Stimulated activated CD4-positive, alpha-beta T cell treated with anti-CD3 and anti-CD28 coated beads, TNF-alpha, amount 100 ng/mL, for 4 hours (primary cell): ENCODE results near the gene DDX31.

ENCODE experiments used
- DNase-seq, 3 experiments: peaks; one replicate each; pipeline ENCODE4 v3.0.0-alpha.2; 2020; ENCODE audit warnings: low read depth in 3 of 3

The DDX31 gene

GRCh38 chr9:132637351-132637750 is 32.4 kb downstream of the DDX31 start:
- DNase-seq = no peak

DNA sequence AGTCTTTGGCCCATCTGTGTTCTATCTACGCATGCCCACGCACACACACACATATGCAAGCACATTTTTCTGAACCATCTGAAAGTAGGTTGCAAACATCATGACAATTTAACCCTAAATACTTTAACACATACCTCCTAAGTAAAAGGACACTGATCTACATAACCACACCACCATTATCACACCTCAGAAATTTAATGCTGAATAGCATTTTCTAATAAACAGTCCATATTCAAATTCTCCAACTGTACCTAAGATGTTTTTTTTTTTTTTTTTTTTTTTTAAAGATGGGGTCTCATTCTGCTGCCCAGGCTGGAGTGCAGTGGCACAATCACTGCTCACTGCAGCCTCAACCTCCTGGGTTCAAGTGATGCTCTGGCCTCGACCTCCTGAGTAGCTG is 35.5 kb downstream of the DDX31 start:
- DNase-seq = no peak

DNA sequence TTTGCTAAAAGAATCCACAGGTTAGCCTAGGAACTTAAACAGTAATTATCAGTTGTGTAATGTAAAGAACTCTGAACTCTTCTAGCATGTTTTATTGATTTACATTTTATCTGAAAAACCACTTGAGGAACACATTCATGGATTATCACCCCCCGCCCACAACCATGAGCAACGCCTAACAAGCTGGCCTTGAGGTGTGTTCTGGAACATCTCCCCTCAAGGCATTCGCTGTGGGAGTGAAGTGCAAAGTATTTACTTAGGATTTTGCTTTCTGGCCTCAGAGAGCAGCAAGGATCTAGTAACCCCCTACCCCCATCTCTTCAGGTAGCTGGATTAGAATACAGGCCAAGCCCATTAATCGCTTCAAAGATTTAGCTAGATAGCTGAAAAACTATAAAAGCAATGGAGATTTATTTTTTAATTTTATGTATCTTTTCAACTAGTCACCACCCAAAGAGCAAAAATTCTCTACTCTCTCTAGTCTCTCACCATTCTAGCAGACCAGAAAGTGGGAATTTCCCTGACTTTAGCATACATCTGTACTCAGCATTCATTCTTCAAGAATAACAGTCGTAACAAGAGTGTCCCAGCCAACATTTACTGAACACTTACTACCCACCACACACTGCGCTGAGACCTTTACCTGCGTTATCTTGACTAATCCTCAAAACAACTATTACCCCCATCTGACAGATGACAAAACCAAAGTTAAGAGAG is 37.2 kb downstream of the DDX31 start:
- DNase-seq = no peak

- DNase-seq = no peak
Measured at GRCh38 chr9:132631685-132632084, 38.1 kb downstream of the DDX31 start.

DNA sequence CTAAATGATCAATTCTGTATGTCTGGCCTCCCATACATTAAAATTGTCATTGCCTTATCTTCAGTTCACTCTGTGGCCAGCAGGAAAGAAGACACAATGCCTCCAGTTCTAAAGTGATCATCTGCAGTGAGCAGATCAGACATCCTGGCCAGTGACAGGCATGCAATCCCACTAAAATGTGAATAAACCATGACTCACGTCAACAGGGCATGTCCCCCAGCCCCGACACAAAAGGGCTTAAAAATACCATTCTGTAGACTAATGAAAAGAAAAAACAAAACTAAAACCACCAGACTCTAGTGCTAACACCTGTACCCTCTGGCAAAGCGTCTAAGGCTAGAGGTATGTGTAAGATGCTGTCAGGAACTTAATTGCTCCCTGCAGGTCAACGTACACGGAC is 38.5 kb downstream of the DDX31 start:
- no peak for DNase-seq

DNA sequence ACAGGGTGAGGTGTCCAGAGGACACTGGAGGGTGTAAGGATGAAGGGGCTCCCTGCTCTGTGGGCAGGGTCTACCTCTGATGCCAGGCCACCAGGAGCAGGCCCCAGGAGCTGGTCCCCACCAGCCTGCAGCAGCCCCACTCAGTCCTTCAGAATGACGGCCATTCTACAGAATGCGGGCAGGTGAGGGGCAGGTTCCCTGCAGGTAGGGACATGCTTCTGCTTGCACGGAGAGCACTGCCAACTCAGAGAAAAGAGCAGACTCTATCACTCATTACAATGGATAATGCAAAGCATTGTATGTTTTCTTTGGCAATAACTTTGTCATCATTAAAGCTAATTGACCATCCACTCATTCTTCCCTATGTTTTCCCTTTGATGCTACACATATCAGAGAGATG is 39.0 kb downstream of the DDX31 start:
- no peak for DNase-seq

DNA sequence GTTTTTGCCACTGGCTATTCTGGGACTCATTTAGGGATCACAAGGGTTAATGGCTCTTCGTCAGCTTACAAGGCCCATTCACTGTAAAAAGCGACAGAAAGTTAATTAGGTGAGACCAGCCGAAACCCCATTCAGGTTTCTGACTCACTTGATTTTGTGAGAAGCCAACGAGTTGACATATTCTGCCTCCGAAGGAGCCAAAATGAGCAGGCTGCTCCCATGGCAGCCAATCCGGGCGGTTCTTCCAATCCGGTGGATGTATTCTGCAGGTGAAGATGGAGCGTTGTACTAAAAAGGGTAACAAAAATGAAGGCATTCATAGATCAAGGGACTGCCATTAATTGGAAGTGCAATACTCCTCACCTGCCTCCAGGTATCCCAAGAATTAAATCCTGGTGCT is 39.7 kb downstream of the DDX31 start:
- DNase-seq = no peak

DNA sequence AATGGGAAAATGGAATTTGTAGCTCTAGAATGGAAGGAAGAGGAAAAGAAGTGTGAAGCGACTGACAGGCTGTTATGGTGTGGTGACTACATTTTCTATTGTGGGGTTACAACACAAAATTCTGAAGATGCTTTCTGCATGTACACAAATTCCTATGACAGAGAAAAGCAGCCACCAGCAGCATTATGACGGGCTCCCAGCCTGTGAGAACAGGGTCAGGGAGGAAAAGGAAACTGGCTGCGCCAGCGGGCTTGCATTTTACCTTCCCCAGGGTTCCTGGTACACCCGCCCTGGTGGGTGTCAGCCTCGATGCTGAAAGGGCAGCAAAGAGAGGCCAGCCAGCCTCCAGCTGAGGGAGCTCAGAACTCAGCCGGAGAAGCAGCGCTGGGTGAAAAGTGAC is 41.0 kb downstream of the DDX31 start:
- no peak for DNase-seq

DNA sequence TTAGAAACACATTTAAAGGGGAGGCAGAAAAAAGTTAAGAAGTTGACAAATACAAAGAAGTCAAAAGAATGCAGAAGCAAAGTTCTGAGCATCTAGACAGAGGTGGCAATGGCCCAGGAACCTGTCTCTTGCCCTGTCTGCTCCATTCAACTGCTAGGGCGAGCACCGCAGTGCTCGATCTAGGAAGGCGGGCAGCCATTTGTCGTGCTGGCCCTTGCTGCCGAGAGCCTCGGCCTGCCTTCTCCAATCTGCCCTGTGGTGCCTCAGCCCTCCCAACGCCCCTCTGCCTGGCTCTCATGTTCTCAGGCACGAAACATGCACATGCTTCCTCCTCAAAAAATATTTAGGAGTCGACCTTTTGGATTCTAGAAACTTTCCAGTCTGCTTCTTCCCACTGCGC is 42.2 kb downstream of the DDX31 start:
- no peak for DNase-seq

DNA sequence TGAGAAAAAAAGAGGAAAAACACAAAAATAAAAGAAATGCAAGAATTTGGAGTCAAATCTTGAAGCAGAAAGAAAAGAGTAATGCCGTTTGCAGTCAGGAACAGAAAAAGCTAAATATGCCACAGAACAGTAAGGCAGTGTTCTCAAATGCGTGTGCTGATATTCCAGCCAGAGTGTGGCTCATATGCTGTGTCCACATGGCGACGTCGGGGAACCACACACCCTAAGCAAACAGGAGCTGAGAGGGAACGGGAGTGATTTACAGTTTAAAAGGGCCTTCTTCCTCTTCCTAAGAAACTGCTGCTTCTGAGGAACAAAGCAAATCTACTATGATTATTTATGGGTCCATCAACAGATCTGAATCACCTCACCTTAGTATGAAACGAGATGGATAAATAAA is 42.7 kb downstream of the DDX31 start:
- no peak for DNase-seq

DNA sequence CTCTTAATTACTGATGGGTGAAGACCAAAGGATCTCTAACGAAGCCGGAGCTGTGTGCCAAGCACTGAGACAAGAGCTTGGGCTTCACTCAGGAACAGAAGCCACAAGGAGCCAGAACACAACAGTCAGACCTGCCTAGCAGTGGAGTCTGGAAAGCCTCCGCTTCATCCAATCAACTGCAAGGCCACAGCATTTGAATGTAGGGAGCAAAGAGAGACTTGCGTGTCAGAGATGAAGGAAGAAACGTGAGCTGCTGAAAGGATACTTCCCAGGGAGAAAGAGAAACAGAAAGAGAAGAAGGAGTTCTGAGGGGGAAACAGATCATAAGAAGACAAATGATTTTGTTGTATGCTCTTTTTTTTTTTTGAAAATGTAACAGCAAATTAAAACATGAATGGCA is 43.5 kb downstream of the DDX31 start:
- DNase-seq = no peak

GRCh38 chr9:132622159-132622558 is 47.6 kb downstream of the DDX31 start:
- no peak for DNase-seq

DNA sequence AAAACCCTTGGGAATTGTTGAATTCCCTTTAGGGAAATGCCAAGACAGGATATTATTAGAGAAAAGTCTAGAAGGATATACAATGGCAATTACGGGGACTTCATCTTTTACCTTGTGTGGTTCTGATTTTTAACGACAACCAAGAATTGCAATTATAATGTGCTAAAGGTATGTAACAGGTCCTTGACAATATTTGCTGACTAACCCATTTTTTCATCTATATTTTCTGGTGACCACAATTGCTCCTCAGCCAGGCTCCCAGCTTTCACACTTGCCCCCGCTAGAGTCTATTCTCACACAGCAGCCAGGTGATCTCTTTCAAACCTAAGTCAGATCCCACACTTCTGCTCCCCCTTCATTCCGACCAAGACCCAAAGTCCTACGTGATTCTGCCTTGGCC is 53.1 kb downstream of the DDX31 start:
- no peak for DNase-seq

- DNase-seq = no peak
Measured at GRCh38 chr9:132615774-132616173, 54.0 kb downstream of the DDX31 start.

- no peak for DNase-seq
Measured at GRCh38 chr9:132614324-132614723, 55.5 kb downstream of the DDX31 start.

- DNase-seq = no peak
Measured at GRCh38 chr9:132610661-132611060, 59.1 kb downstream of the DDX31 start.

- DNase-seq = no peak
Measured at GRCh38 chr9:132609829-132610228, 60.0 kb downstream of the DDX31 start.

DNA sequence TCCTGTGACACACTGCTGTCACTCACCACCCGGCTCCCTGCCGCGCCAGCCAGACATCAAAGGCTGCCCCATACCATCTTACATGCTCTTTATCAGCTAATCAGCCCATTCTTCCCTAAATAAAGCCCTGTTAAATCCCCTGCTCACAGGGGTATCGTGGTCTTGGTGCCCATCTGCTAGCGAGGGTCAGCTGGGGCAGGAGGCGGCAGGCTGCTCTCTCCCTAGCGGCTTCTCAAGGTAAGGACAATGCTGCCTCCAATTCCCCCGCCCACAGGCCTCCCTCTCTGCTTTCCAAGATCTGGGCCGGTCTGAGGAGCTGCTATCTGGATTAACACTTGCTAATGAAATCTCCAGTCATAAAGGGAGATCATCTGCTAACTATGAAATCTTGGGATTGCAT is 60.6 kb downstream of the DDX31 start:
- no peak for DNase-seq

GRCh38 chr9:132606066-132606465 is 63.7 kb downstream of the DDX31 start:
- DNase-seq = no peak

GRCh38 chr9:132605387-132605786 is 64.4 kb downstream of the DDX31 start:
- no peak for DNase-seq

GRCh38 chr9:132602207-132602606 is 67.6 kb downstream of the DDX31 start:
- no peak for DNase-seq

GRCh38 chr9:132600326-132600984 is 69.3 kb downstream of the DDX31 start:
- DNase-seq = no peak

DNA sequence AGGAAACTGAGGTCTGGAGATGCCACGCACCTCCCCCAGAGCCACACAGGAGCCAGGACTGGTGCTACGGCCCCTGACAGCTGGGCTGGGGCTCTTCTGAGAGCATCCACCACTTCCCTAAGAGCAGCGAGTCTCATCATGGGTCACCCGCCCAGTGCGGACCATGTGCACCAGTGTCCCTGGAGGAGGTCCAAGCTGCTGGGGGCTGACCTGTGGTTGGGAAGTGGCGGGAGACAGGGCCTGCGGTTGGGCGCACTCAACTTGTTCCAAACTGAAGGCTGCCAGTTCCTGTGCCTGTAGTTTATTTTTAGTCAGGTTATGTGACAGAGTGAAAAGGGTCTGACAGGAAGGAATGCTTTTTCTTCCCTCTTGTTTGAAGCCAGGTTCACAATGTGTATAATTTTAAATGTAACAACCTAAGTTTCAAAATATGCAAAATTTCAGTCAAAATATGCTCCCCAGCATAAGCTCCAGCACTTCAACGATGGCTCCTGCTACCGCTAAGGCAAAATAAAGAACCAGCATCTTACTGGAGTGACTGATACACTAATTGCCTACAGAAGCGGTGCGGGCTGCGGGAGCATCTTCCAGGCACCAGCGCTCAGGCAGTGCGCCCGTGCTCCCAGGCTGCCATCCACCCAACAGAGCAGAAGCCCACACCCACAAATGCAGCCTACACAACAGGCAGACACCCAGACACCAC is 72.6 kb downstream of the DDX31 start:
- DNase-seq = no peak
